Measurements from ENCODE around the gene PCNT.
A peak's percentile ranks its signal among the peaks of the same experiment; 100 is the strongest.

Gene PCNT

DNA sequence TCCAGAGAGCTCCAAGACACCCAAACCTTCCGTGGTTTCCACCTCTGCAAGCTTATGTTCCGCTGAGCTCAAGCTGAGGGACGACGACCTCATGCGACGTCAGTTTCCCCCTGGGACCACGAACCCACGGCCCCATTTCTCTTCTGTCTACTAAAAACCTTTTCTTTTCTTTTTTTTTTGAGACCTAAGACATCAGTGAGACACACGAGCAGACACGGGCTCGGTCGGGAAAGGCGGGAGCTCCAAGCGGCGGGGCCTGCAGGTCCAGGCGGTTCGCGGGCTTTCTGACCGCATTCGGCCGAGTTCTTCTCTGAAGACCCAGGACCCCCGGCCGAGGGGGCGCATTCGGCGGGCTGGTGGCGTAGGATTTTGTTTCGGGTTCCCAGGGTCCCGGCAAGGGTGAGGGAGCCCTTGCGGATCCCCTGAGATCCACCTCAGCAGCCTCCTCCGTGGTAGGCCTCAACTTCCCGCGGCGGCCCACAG is 688 bp upstream of the PCNT start:
- H3K4me1 ChIP-seq (ENCODE audit: low read length) = peaks cover 21% of the 10 kb centered on the region
- H3K4me3 ChIP-seq (ENCODE audit: low read length) = peak overlapping the region; percentile 95
- H4K20me1 ChIP-seq (ENCODE audit: insufficient read depth, low read length) = 0 out of 2 replicates have a peak, but pooled peaks cover 4% of the 10 kb centered on the region
- no peaks in the 10 kb centered on the region for H3K27me3 ChIP-seq (ENCODE audit: low read depth, low read length)
- peaks cover 28% of the 10 kb centered on the region for H3K36me3 ChIP-seq (replicated peaks; ENCODE audit: low read depth, low read length)
- H3K79me2 ChIP-seq (ENCODE audit: low read length) = peaks cover 60% of the 10 kb centered on the region
- H2AFZ ChIP-seq (ENCODE audit: low read depth, low read length) = no peak overlapping the region; the same call in 1 of the 2 replicates
- H3K9ac ChIP-seq (ENCODE audit: low read length) = peak overlapping the region; percentile 81
- peak overlapping the region; percentile 90 for H3K4me2 ChIP-seq (ENCODE audit: low read length)
- no peak for TF ChIP-seq EZH2phosphoT487 (IDR thresholded peaks at IDR 0.05; ENCODE audit: low read depth)
- TF ChIP-seq, protein P1, sequence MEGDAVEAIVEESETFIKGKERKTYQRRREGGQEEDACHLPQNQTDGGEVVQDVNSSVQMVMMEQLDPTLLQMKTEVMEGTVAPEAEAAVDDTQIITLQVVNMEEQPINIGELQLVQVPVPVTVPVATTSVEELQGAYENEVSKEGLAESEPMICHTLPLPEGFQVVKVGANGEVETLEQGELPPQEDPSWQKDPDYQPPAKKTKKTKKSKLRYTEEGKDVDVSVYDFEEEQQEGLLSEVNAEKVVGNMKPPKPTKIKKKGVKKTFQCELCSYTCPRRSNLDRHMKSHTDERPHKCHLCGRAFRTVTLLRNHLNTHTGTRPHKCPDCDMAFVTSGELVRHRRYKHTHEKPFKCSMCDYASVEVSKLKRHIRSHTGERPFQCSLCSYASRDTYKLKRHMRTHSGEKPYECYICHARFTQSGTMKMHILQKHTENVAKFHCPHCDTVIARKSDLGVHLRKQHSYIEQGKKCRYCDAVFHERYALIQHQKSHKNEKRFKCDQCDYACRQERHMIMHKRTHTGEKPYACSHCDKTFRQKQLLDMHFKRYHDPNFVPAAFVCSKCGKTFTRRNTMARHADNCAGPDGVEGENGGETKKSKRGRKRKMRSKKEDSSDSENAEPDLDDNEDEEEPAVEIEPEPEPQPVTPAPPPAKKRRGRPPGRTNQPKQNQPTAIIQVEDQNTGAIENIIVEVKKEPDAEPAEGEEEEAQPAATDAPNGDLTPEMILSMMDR (IDR thresholded peaks at IDR 0.05; ENCODE audit: low read depth, low read length) = no peak
- H3K27ac ChIP-seq (ENCODE audit: low read length) = peak overlapping the region; percentile 69
- H3K9me3 ChIP-seq (ENCODE audit: insufficient read depth, low read length) = no peaks in the 10 kb centered on the region

DNA sequence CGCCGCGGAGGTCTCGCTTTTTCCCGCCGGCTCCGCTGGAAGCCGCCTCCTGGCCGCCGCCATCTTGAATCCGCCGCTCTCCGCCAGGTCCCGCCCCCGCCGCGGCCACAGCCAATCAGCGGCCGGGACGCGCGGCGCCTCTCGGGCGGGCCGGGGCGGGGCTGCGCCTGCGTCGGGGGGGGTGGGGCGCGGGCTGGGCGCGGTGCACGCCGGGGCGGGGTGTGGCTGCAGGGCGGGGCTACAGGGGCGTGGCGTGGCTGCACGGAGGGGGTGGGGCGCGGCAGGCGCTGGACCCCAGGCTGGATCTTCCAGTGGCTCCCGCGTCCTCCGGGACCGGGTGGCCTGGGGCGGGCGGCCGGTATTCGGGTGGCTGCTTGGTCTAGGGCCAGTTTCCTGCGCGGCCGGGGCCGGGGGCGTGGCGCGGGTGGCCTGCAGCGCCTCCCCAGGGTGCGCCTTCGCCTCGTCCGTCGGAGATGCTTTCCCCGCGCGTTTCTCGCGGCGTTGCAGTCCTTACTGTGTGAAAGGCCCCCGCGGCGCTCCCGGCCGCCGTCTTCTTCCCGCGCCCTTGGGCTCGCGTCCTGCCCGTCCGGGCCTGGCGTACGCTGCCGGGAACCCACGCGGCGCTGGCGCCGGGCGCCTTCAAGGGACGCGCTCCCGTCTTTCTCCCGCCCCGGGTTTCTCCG is 575 bp downstream of the PCNT start:
- Histone ChIP-seq H3K36me3 (replicated peaks; ENCODE audit: low read depth, low read length) (peaks cover 30% of the 10 kb centered on the region), H3K27me3 (ENCODE audit: low read depth, low read length) (no peaks in the 10 kb centered on the region), H4K20me1 (ENCODE audit: insufficient read depth, low read length) (0 out of 2 replicates have a peak, but pooled peaks cover 4% of the 10 kb centered on the region), H3K9ac (ENCODE audit: low read length) (peak overlapping the region; percentile 94), H2AFZ (ENCODE audit: low read depth, low read length) (peak overlapping the region; percentile 70; the same call in 1 of the 2 replicates), H3K4me3 (ENCODE audit: low read length) (peak overlapping the region; percentile 96), H3K4me2 (ENCODE audit: low read length) (peak overlapping the region; percentile 92), H3K79me2 (ENCODE audit: low read length) (peaks cover 66% of the 10 kb centered on the region), H3K9me3 (ENCODE audit: insufficient read depth, low read length) (no peaks in the 10 kb centered on the region), H3K4me1 (ENCODE audit: low read length) (peaks cover 21% of the 10 kb centered on the region), H3K27ac (ENCODE audit: low read length) (peak overlapping the region; percentile 89)
- TF ChIP-seq, protein P1 (IDR thresholded peaks at IDR 0.05; ENCODE audit: low read depth, low read length) = no peak; the same call in 1 of the 2 replicates
- no peak for TF ChIP-seq EZH2phosphoT487 (IDR thresholded peaks at IDR 0.05; ENCODE audit: low read depth)

DNA sequence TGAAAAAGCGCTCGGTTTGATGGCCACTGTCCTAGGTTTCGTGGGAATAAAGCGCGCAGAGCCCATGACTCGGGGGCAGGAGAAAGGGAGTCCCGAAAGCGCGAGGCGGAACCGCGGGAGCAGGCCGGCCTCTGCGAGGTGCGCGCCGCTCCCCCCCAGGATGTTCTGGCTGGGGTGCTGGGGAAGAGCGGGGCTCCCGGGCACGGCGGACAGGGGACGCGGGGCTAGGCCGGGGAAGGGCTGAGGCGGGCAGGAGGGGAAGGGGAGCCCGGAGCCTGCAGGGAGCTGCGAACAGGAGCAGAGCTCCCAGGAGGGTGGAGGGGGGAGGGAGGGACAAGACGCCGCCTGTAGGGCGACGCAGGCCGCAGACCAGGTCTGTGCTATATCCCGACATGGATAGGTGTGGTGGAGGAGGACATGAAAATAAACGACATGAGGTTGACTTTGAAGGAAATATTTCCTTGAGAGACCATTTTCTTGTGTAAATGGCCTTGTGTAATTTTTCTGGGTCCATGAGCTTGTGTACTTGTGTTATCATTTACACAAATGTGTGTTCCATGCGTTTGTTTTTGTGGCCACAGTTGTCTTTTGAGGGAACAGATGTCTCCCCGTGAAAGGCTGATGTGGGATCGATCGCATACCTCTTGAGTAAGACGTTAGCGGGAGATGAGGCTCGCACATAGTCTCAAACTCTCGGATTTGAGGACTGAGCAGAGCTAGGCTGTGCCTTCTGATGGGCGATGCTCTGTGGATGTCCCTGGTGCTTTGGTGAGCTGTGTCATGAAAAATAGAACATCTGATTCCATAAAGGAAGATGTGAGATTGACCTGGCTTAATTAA is 1.3 kb downstream of the PCNT start:
- Histone ChIP-seq H3K4me1 (ENCODE audit: low read length) (peaks cover 21% of the 10 kb centered on the region), H3K27me3 (ENCODE audit: low read depth, low read length) (no peaks in the 10 kb centered on the region), H3K79me2 (ENCODE audit: low read length) (peaks cover 66% of the 10 kb centered on the region), H3K4me2 (ENCODE audit: low read length) (peak overlapping the region; percentile 92), H2AFZ (ENCODE audit: low read depth, low read length) (peak overlapping the region; percentile 41; the same call in 1 of the 2 replicates), H3K9ac (ENCODE audit: low read length) (peak overlapping the region; percentile 90), H3K27ac (ENCODE audit: low read length) (peak overlapping the region; percentile 72), H4K20me1 (ENCODE audit: insufficient read depth, low read length) (0 out of 2 replicates have a peak, but pooled peaks cover 4% of the 10 kb centered on the region), H3K36me3 (replicated peaks; ENCODE audit: low read depth, low read length) (peaks cover 30% of the 10 kb centered on the region), H3K4me3 (ENCODE audit: low read length) (peak overlapping the region; percentile 96), H3K9me3 (ENCODE audit: insufficient read depth, low read length) (no peaks in the 10 kb centered on the region)
- TF ChIP-seq, protein P1 (IDR thresholded peaks at IDR 0.05; ENCODE audit: low read depth, low read length) = no peak
- no peak for TF ChIP-seq EZH2phosphoT487 (IDR thresholded peaks at IDR 0.05; ENCODE audit: low read depth)

Measured in OCI-LY3 (cell line).